ENCODE measurements around the gene ANKRD2.
A peak's percentile ranks its signal among the peaks of the same experiment; 100 is the strongest.

Gene ANKRD2

GRCh38 chr10:97598407-97599271, 26.1 kb downstream of the ANKRD2 start:
- no peak for DNase-seq

GRCh38 chr10:97599272-97599619, 26.7 kb downstream of the ANKRD2 start:
- DNase-seq, result no peak

DNA sequence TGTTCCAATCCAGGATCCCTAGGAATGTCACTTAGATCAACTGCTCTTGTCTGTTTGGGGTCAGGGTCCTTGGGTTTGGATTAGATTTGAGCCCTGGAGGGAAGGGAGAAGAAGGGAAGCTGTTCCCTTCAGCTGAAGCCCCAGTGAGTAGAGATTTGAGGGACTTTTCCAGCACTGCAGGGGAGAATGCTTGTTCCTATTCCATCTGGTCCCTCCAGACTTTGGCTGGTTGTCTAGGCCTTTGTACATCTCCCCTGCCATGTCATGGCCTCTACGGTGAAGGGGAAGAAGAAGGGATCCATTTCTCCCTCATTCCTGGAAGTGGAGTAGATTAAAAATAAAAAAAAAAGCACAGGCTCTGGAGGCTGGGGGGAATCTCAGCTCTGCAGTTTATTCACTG, 28.0 kb downstream of the ANKRD2 start:
- no peak for DNase-seq

DNA sequence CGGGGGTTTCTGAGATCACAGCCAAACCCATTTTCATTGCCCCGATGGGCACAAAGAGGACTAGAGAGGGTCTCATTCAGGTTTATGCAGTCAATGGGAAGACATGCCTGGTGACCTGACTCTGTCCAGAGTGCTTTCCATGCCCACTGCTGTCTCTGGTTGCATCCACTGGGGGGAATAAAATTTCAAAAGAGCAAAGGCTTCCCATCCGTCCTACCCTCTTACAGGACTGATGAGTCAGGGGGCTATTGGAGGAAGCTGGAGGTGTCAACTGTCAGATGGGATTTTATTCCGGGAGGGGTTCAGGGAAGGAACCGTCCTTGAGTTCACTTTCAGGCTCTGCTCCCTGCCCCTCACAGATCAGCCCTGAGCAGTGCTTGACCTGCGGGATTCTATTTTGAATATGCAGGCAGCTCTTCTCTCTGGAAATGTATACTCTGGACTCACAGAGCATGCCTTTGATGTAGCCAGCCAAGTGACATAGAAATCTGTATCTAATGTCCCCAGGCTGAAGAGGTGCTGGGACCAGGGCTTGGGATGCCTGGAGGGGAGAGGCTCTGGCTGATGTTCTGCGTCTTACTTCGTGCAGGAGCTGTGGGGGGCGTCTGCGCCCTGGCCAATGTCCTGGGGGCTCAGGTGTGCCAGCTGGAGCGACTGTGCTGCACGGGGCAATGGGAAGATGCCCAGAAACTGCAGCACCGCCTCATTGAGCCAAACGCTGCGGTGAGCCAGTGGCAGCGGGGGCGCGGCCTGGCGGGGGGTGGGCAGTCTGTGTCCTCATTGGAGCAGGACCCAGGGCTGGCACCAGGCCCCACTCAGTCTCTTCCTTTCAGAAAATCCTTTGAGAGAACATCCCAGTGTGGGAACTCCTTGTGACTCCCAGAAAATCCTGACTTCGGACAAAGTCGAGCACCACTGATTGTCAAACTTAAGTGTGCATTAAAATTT, 29.0 kb downstream of the ANKRD2 start:
- DNase-seq, result no peak

DNA sequence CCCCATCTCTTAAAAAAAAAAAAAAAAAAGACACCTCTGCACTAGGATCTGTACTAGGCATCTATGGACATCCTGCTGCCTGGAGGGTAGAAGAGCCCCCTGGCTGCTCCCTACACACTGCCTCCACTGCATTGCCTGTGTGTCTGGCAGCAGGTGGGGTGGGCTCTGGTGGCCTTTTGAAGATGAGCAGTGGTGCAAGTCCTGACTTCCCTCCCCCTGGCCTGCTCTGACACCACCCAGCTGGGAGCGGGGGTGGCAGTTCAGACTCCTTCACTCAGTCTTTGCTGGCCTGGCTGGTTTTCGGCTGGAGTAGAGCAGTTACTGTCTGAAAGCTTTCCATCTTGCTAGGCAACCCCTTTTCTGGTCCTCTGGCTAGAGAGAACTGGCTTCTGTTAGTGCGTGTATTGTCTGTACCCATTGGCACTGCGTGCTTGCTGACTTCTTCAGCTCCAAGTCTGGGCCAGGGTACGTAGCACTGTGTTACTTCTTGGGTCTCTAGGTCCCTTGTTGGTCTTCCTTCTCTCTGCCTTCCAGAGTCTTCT, 34.6 kb downstream of the ANKRD2 start:
- no peak for DNase-seq

DNA sequence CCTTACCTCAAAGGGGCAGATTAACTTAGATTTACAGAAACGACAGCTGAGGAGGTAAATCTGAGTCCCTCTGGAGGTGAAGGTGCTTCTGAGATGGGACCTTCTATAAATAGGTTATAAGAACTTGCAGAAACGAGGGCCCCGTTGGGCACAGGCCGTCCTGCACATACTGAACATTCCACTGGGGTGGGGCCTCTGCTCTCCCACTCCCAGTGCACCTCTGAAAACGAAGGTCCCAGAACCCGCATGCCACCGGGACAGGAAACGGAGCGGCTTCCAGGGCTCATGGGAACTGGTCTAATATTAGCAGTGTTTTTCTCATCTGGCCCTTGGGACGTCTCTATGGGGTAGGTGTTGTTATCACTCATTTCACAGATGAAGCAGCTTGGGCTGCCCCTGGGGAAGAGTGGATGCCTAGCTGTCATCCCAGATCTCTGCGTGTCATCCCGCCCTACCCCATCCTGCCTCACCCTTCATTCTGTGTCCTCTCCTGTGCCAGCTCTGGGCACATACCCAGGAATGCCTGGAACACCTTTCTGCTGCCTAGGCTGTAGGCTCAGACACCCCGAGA, 36.5 kb downstream of the ANKRD2 start:
- DNase-seq, result no peak

DNA sequence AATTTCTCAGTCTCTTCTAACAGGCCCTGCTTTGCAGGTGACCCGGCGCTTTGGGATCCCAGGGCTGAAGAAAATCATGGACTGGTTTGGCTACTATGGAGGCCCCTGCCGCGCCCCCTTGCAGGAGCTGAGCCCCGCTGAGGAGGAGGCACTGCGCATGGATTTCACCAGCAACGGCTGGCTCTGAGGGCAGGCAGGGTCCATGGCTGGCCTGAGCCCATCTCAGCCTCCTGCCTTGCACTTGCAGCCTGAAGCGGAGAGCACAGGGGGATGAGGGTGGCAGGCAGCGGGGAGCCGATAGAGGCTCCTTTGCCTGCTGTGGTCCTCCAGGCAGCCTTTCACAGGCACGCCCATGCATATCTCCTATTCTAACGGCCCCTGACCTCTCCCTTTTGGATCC, 38.9 kb downstream of the ANKRD2 start:
- no peak for DNase-seq

GRCh38 chr10:97612386-97612785, 39.8 kb downstream of the ANKRD2 start:
- DNase-seq, result no peak

GRCh38 chr10:97618285-97618684, 45.7 kb downstream of the ANKRD2 start:
- DNase-seq, result no peak

- DNase-seq, result no peak
Measured at GRCh38 chr10:97618733-97619132, 46.2 kb downstream of the ANKRD2 start.

DNA sequence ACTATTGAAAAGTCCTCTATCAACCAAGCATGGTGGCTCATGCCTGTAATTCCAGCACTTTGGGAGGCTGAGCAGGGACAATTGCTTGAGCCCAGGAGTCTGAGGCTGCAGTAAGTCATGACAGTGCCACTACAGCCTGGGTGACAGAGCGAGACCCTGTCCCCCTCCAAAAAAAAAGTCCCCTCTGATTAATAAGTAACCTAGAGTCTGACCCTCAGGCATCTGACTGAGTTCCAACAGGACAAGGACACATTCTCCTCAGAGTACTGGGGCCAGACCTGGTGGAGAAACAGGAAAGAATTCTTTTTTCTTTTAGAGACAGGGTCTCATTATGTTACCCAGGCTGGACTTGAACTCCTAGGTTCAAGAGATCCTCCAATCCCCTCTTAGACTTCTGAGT, 50.7 kb downstream of the ANKRD2 start:
- DNase-seq, result no peak

GRCh38 chr10:97627731-97628130, 55.2 kb downstream of the ANKRD2 start:
- no peak for DNase-seq

DNA sequence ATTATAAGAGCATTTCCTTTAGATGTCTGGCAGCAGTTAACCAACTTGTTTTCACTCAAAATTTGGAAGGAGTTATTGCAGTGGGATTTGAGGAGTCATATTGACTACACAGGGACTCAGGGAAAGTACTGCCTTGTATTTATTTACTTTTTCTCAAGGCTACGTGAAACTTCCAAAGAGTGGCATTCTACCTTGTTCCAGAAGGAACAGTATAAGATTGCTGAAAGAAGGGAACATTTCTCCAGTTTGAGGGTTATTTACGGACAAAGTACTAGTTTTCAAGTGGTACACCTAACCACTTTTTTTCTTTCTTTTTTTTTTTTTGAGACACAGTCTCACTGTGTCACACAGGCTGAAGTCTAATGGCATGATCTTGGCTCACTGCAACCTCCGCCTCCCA, 55.6 kb downstream of the ANKRD2 start:
- no peak for DNase-seq

DNA sequence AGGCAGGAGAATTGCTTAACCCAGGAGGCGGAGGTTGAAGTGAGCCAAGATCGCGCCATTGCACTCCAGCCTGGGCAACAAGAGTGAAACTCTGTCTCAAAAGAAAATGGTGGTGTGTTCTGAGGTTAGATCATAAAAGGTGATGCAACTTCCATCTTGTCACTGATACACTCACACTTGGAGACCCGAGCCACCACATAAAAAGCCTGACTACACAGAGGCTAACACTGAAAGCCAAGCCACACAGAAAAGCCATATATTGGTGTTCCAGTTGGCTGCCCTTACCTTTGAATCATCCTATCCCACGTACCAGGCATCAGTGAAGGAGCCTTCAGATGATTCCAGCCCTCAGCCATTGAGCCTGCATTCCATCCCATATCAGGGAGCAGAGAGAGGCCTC, 56.7 kb downstream of the ANKRD2 start:
- no peak for DNase-seq

DNA sequence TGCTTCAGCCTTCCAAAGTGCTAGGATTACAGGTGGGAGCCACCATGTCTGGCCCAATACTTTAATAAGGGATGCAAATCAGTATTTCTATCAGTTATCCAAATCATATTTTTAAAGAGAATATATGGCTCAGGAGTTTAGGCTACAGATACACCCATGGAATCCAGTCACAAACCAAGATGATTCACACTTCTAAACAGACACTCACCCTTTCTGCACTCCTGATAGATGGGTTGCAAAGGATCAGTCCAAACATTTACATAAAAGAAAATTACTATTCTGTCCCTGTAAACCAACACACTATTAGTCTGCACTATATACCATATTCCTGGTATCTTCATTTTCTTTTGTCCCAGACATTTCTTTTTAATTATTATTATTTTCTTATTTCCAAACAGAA, 58.5 kb downstream of the ANKRD2 start:
- DNase-seq, result no peak

DNA sequence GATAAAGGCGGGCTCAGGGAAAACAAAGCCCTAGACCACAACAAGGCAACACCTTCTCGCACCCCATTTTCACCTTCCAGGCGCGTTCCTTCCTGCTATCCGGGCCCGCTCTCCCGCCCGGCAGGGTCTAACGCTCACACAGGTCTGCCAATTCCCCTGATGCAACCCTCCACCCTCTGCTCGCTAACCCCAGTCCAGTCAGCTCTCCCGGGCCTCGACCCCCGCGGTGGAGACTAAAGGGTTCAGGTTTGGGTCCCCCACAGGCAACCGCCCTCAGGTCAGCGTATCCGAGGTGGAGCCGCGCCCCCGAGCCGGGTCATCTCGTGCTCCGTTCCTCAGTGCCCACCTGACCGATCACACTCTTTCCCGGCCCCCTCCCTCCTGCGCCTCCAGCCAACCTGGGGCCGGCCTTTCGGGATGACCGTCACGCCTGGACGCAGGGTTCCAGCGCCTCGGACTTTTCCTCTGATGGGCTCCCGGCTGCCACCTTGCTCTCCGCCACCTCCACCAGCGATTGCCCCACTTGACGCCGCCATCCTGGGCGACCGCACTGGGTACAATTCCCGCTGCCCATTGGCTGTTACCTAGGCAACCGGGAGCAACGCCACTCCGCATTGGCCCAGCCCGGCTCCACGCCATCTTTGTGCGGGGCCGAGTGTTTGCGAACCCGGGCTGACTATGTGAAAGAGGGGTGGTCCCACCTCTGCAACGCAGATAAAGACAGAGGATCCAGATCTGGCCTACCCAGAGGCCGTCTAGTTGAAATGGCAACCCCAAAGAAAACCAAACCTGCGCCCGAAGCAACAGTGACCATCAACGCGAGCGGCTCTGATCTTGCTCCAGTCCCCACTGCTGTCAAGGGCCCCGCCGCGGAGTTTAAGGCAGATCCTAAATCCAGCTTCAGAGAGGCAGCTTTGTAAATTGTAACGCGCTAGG, 60.6 kb downstream of the ANKRD2 start, which contains the start of gene MORN4:
TSS of gene MORN4 (minus strand) at position 552 of the 936 bp plus-strand sequence. CDS start 13,847 bp downstream, outside the sequence.
- peak; percentile 94 for DNase-seq
